ENCODE data around the gene FAM174A. TPM values are rescaled to one million over a fixed set of nuclear protein-coding genes. Genes with fewer than 3 reads are reported as not detected.

Gene FAM174A
- total and polyA plus RNA-seq, 9 donors: 8.4 to 61.8 (median 14.2) TPM

- no peaks in the 10 kb centered on the region for H3K4me1 ChIP-seq (ENCODE audit: insufficient read depth)
- no peaks in the 10 kb centered on the region for H3K9me3 ChIP-seq
- DNase-seq: no peak
- no peaks in the 10 kb centered on the region for H3K27me3 ChIP-seq
- intact Hi-C loops (cut with DNase I): no loop called here
- TF ChIP-seq CTCF (IDR thresholded peaks at IDR 0.05) (no peak), EP300 (IDR thresholded peaks at IDR 0.05) (no peak), POLR2A (IDR thresholded peaks at IDR 0.05) (no peak)
- 89 to 98% (median 92%) methylated on average over 1 of the region's 1 CpG for WGBS, 3 donors
- H3K27ac ChIP-seq: no peak overlapping the region
- no peak overlapping the region for H3K4me3 ChIP-seq
- no peaks in the 10 kb centered on the region for H3K36me3 ChIP-seq
Measured at GRCh38 chr5:100590867-100591266, 55.7 kb downstream of the FAM174A start.

GRCh38 chr5:100595152-100595811, 60.1 kb downstream of the FAM174A start:
- H3K4me1 ChIP-seq (ENCODE audit: insufficient read depth): no peaks in the 10 kb centered on the region
- intact Hi-C loops (cut with DNase I): no loop called here
- TF ChIP-seq POLR2A (IDR thresholded peaks at IDR 0.05): no peak
- no peak for TF ChIP-seq CTCF (IDR thresholded peaks at IDR 0.05)
- no peaks in the 10 kb centered on the region for H3K36me3 ChIP-seq
- DNase-seq: peak in 1 of 5 donors; percentile 18
- WGBS, 3 donors: 32 to 43% (median 37%) methylated on average over 7 of the region's 7 CpGs
- no peaks in the 10 kb centered on the region for H3K9me3 ChIP-seq
- no peak overlapping the region for H3K27ac ChIP-seq
- H3K4me3 ChIP-seq: no peak overlapping the region
- no peaks in the 10 kb centered on the region for H3K27me3 ChIP-seq

- H3K36me3 ChIP-seq: no peaks in the 10 kb centered on the region
- H3K9me3 ChIP-seq: no peaks in the 10 kb centered on the region
- 51 to 65% (median 51%) methylated on average over 3 of the region's 3 CpGs for WGBS, 3 donors
- H3K4me3 ChIP-seq: no peak overlapping the region
- no peak for TF ChIP-seq POLR2A (IDR thresholded peaks at IDR 0.05)
- no peak for TF ChIP-seq EP300 (IDR thresholded peaks at IDR 0.05)
- TF ChIP-seq CTCF (IDR thresholded peaks at IDR 0.05): no peak
- H3K4me1 ChIP-seq (ENCODE audit: insufficient read depth): no peaks in the 10 kb centered on the region
- no peaks in the 10 kb centered on the region for H3K27me3 ChIP-seq
- H3K27ac ChIP-seq: no peak overlapping the region
- intact Hi-C loops (cut with DNase I): no loop called here
- DNase-seq: no peak
Measured at GRCh38 chr5:100595812-100596173, 60.6 kb downstream of the FAM174A start.

- TF ChIP-seq CTCF (IDR thresholded peaks at IDR 0.05): no peak
- no peak for TF ChIP-seq EP300 (IDR thresholded peaks at IDR 0.05)
- TF ChIP-seq POLR2A (IDR thresholded peaks at IDR 0.05): no peak
- H3K27me3 ChIP-seq: no peaks in the 10 kb centered on the region
- H3K27ac ChIP-seq: no peak overlapping the region
- no peaks in the 10 kb centered on the region for H3K36me3 ChIP-seq
- intact Hi-C loops (cut with DNase I): no loop called here
- no peaks in the 10 kb centered on the region for H3K4me1 ChIP-seq (ENCODE audit: insufficient read depth)
- DNase-seq: no peak
- H3K4me3 ChIP-seq: no peak overlapping the region
- no peaks in the 10 kb centered on the region for H3K9me3 ChIP-seq
- 87 to 98% (median 93%) methylated on average over 1 of the region's 1 CpG for WGBS, 3 donors
Measured at GRCh38 chr5:100598446-100598845, 63.3 kb downstream of the FAM174A start.

Measured in ovary (tissue), 9 donors.